Limb (tissue), 2 donors: Measurements from ENCODE around the gene PPARGC1A.

Experiments used
- DNase-seq, 2 donors: peaks; one replicate each; pipeline ENCODE4 v3.0.0-alpha.2; 2016; ENCODE audit errors: extremely low spot score in 2 of 2

Gene PPARGC1A

DNA sequence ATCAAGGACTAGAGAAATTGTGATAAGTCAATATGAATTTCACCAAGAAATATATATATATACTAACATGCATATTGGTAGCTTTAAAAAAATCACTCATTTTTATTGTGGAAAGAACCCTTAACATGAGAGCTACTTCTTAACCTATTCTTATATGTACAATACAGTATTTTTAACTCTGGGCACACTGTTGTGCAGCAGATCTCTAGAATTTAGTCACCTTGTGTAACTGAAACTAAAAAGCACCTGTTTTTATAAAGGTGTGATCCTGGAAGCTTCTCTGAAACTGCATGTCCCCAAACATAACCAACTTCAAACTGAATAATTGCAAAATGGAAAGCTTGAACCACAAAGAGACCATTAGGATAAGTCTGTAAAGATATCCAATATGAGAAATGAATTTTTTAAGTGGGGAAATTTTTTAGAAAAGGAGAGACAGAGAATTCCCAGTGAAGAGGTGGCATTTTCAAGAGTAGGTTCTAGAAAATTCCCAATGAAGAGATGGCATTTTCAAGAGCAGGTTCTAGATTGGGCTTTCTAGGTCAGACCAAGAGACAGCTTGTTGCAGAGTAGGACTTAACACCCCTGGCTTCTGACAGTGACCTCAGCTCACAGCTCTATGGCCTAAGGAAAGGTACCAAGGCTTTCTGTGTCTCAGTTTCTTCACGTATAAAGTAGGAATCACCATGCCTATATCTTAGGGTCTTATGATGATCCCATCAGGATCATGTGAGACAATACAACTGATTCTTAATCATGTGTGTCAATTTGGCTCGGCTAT, 22.0 kb upstream of the PPARGC1A start:
- no peak for DNase-seq

- DNase-seq, result no peak
Measured at GRCh38 chr4:23909671-23910070, 19.8 kb upstream of the PPARGC1A start.

DNA sequence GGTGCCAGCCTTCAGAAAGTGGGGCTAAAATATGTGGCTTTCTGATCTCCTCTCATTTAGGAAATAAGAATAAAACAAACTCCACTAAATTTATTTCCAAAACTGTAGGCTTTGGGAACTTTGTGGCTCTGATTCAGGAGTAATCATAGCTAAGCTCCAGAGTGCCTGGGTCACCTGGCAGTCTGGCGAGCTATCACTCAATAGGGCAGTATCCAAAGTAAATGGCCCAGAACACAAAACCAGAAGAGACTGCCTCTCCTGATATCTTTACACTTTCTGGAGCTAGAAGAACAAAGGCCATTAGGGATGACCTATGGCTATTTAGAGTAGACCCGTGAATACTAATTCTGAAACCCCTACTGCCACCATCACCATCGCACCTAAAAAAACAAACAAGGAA, 17.0 kb upstream of the PPARGC1A start:
- DNase-seq, result no peak

DNA sequence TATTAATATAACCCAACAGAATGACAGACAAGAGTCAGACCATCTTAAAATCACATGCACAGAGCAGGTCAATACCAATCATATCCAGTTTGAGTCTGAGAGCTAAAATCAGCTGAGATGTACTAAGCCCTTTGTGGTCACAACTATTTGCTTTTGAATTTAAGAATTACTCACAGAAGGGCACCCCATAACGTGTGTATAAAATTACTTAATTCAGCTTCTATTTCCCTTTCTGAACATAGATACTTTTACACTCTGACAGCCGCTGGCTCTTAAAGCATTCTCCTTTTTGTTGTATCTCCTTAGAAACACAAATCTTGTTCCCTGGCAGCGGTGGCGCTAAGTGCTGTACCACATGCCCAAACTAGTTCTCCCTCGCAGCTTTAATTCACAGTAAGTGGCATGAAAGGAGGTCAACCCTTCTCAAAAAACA, 14.8 kb upstream of the PPARGC1A start:
- DNase-seq, result peak in 1 of 2 donors; percentile 23

- DNase-seq, result peak in 1 of 2 donors; percentile 62
Measured at GRCh38 chr4:23903859-23904438, 14.1 kb upstream of the PPARGC1A start.

GRCh38 chr4:23902222-23902804, 12.5 kb upstream of the PPARGC1A start:
- no peak for DNase-seq

GRCh38 chr4:23900636-23901035, 10.8 kb upstream of the PPARGC1A start:
- no peak for DNase-seq

DNA sequence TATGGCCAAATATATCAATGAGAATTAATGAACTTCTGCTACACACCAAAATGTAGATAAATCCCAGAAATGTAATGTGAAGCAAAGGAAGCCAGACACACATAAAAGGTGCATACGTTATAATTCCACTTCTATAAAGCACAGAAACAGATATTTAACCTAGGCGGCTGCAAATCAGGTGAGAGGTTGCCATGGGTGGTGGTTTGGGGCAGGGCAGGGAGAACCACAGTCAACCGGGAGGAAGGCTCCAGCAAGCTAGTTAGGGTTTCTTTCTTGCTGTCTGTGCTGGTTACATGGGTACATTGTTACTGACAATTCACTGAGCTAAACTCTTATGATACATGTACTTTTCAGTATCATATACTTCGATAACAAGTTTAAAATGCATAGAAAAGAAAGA, 9.7 kb upstream of the PPARGC1A start:
- no peak for DNase-seq

GRCh38 chr4:23897564-23898109, 7.8 kb upstream of the PPARGC1A start:
- DNase-seq, result no peak

DNA sequence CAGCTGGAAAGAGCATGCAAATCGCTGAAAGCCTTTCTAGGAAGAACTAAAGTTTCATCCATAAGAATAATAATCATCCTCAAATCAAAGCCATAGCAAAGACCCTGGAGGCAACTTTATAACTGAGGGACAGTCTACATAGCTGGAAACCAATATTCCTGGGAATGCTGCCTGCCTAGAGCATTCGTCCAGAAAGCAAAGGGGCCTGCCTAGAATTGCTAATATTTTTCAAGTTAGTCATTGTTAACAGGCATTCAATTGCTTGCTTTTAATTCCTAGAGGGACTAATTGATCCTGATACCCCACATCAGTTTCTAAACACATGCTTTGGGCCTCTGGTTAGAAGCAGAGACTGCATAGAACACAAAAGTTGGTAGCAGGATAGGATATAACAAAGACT, 4.2 kb upstream of the PPARGC1A start:
- DNase-seq, result no peak

DNA sequence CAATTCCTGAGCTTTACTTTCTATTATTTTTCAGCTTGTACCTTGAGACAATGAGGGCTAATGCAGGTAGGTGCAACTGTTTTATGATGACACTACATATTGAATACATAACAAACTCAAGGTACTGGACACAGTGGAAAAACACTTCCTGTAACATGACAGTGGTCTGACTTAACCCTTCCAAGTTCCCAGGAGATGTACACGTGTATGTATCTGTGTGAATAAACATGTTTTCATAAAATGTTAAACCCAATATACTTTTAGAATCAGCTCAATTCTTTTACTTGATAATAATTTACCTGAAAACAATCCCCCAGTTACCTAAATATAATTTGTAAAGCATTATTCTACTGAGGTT, 1.2 kb upstream of the PPARGC1A start:
- DNase-seq, result no peak

DNA sequence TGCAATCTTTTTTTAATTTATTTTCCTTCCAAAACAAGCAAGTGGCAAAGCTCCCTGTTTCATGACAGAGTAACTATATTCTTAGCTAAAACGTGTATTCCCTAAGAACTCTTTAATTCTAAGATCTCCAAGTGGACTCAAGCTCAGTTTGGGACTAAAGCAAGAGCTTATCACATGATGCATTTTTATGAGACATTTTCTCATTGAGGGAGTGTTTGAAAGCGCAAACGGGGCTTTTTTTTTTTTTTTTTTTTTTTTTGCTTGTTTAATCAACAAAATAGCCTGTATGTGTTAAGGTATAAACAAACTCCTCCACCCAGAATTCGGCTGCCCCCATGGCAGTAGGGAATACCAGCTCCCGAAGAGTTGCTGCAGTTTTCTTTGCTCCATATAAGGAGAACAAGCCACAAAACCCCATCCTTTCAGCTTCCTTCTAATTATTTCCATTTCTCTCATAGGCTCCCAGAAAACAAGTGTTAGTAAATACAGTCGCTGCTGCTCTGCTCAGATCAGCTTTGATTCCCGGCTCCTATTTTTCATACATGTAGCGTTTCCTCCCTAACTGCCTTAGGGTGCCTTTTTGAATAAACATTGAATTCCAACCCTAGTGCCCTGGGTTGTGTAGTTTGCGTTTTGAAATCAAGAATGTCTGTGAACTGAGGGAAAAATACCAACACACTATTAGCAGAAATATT, 669 bp upstream of the PPARGC1A start:
- no peak for DNase-seq

- no peak for DNase-seq
Measured at GRCh38 chr4:23889391-23889790, 456 bp downstream of the PPARGC1A start.

DNA sequence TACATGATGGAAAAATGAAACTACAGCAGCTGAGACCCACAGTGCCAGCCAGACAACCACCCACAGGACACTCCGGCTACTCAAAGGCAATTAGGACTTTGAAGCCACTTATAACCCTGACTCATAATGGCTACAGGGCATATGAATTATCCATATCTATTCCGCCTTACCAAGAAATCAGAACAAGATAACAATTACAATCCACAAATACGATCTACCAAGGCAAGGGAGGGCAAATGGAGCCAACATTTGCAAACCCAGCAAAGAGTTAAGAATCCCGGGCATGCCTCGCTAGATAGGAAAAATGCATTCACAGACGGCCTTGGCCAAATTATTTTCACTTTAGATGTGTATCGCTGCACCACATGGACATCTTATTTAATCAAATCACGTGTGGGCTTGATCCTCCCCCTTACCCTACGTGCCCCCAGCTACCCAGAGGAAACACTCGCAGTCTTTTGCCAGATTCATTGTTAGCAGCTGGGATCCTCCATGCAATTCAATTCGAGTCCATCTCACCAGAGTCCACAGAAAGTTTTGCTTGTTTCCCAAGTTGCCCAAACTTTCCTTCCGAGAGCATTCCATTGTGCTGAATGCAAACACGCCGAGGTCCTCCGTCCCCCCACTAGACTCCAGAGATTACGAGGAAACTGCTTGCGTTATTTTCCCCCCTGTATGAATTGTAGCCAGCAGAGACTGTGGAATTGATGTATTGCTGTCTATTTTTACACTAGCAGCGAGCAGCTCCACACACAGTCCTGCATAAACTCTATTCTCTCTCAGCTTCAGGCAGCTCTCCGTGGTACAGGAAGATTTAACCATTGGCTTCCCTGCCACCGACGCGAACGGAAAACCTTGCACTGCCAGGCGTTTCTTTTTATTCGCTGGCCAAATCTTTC, 1.2 kb downstream of the PPARGC1A start:
- peak; percentile 44 to 79 for DNase-seq

- no peak for DNase-seq
Measured at GRCh38 chr4:23887989-23888388, 1.9 kb downstream of the PPARGC1A start.

DNA sequence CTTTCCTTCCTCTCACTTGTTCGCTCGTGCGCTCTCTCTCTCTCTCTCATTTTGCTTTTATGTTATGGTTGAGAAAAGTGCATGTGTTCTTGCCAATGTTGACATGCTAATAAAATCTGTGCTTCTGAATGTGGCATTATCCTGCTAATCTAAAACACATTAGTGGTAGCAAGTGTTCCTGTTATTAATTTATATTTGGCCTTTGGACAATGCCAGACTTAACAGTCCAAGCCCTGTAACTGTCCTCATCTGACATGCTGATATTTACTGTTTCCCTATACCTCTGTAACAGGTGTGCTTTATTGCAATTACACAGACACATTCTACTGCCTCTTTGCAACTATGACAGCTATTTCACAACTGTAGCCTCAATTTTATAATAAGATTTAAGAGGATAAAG, 2.7 kb downstream of the PPARGC1A start:
- DNase-seq, result no peak

GRCh38 chr4:23885943-23886590, 3.8 kb downstream of the PPARGC1A start:
- DNase-seq, result no peak

GRCh38 chr4:23884741-23885140, 5.1 kb downstream of the PPARGC1A start:
- DNase-seq, result no peak

DNA sequence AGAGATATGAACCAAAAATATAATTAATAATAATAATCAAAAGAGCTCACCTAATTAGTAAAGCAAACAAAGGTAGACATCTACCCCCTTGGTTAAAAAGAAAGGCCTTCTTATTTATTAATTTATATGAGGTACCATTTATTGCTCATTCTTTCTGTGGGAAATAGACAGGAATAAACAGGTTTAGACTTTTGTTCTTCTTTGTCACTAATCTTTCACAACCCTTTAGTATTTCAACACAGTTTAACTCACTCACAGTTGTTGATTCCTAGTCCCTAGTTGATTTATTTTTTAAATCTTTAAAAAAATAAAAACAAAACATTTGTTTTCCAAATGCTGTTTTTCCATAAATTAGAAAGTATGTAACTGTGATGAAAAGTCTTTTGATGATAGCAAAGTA, 5.6 kb downstream of the PPARGC1A start:
- no peak for DNase-seq

DNA sequence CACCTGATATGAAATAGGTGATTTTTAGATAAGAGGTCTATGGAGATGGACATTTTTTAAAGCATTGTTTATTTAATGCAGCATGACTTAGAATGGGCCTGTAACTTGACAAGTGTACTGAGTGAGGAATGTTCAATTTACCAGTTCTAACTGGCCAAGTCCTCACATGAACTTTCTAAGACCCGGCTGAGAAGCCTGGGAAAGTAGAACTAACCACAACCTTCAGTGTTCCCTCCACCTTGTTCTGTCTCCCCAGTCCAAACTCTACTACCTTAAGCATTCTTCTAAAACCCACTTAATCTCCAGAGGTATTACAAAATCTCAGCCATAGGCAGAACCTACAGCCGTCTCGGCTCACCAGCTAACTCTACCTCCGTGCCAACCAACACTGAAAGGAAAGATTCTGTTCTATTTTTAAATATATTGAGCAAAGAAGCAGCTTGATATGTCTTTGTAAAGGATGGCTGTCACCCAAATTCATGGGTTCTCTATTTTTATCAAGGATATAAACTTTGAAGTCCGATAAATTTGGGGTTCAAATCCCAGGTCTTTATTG, 6.8 kb downstream of the PPARGC1A start:
- DNase-seq, result no peak
